Measurements from ENCODE around the gene CACNA2D3. TPM values are rescaled to one million over a fixed set of nuclear protein-coding genes. Genes with fewer than 3 reads are reported as not detected.
A peak's percentile ranks its signal among the peaks of the same experiment; 100 is the strongest.

Gene CACNA2D3
- total RNA-seq, 2 donors from 2014 or later, result 0.97 TPM; not detected in 1

GRCh38 chr3:54836871-54837270 lies 714.5 kb downstream of the CACNA2D3 start:
- no peaks in the 10 kb centered on the region for H3K4me1 ChIP-seq (ENCODE audit: control insufficient read depth, insufficient read depth, low read length)
- Mint-ChIP-seq H3K4me3 (no peak overlapping the region), H3K36me3 (ENCODE audit: low read depth) (no peaks in the 10 kb centered on the region), H3K4me1 (peaks cover 3% of the 10 kb centered on the region), H3K27me3 (ENCODE audit: insufficient read depth) (no peaks in the 10 kb centered on the region), H3K27ac (no peak overlapping the region), H3K9me3 (no peaks in the 10 kb centered on the region)
- WGBS, 2 experiments (ENCODE audit: insufficient coverage in 1 of 2, insufficient read length in 1 of 2), result 82 to 93% methylated on average over 8 of the region's 8 CpGs
- H3K36me3 ChIP-seq (ENCODE audit: control insufficient read depth, insufficient read depth, low read length), result no peaks in the 10 kb centered on the region
- no peaks in the 10 kb centered on the region for H3K9me3 ChIP-seq (ENCODE audit: control insufficient read depth, low read length)
- H3K27me3 ChIP-seq (ENCODE audit: control insufficient read depth, insufficient read depth, low read length, poor library complexity, severe bottlenecking), result no peaks in the 10 kb centered on the region
- DNase-seq, result no peak
- no peak for TF ChIP-seq CTCF (conservative IDR thresholded peaks at IDR 0.05)
- no peak overlapping the region for H3K27ac ChIP-seq (ENCODE audit: low read depth, low read length)
- no peak overlapping the region for H3K4me3 ChIP-seq (ENCODE audit: low read length)
- H3K9ac ChIP-seq (ENCODE audit: extremely low read depth, low read length, poor library complexity, severe bottlenecking), result no peak overlapping the region

GRCh38 chr3:54837964-54838363 lies 715.6 kb downstream of the CACNA2D3 start:
- peak; percentile 29 for TF ChIP-seq CTCF (conservative IDR thresholded peaks at IDR 0.05)
- no peak overlapping the region for H3K27ac Mint-ChIP-seq
- no peaks in the 10 kb centered on the region for H3K9me3 ChIP-seq (ENCODE audit: control insufficient read depth, low read length)
- no peak overlapping the region for H3K27ac ChIP-seq (ENCODE audit: low read depth, low read length)
- WGBS, 2 experiments (ENCODE audit: insufficient coverage in 1 of 2, insufficient read length in 1 of 2), result 81 to 83% methylated on average over 2 of the region's 2 CpGs
- no peaks in the 10 kb centered on the region for H3K27me3 ChIP-seq (ENCODE audit: control insufficient read depth, insufficient read depth, low read length, poor library complexity, severe bottlenecking)
- H3K4me1 Mint-ChIP-seq, result peaks cover 3% of the 10 kb centered on the region
- no peaks in the 10 kb centered on the region for H3K9me3 Mint-ChIP-seq
- no peak overlapping the region for H3K9ac ChIP-seq (ENCODE audit: extremely low read depth, low read length, poor library complexity, severe bottlenecking)
- no peaks in the 10 kb centered on the region for H3K4me1 ChIP-seq (ENCODE audit: control insufficient read depth, insufficient read depth, low read length)
- H3K27me3 Mint-ChIP-seq (ENCODE audit: insufficient read depth), result no peaks in the 10 kb centered on the region
- H3K36me3 ChIP-seq (ENCODE audit: control insufficient read depth, insufficient read depth, low read length), result no peaks in the 10 kb centered on the region
- H3K36me3 Mint-ChIP-seq (ENCODE audit: low read depth), result no peaks in the 10 kb centered on the region
- no peak overlapping the region for H3K4me3 ChIP-seq (ENCODE audit: low read length)
- DNase-seq, result no peak
- no peak overlapping the region for H3K4me3 Mint-ChIP-seq

GRCh38 chr3:54841471-54841870 lies 719.1 kb downstream of the CACNA2D3 start:
- H3K9me3 Mint-ChIP-seq, result no peaks in the 10 kb centered on the region
- H3K9me3 ChIP-seq (ENCODE audit: control insufficient read depth, low read length), result no peaks in the 10 kb centered on the region
- no peaks in the 10 kb centered on the region for H3K27me3 ChIP-seq (ENCODE audit: control insufficient read depth, insufficient read depth, low read length, poor library complexity, severe bottlenecking)
- no peaks in the 10 kb centered on the region for H3K36me3 Mint-ChIP-seq (ENCODE audit: low read depth)
- no peak overlapping the region for H3K27ac ChIP-seq (ENCODE audit: low read depth, low read length)
- H3K4me1 ChIP-seq (ENCODE audit: control insufficient read depth, insufficient read depth, low read length), result no peaks in the 10 kb centered on the region
- H3K4me3 ChIP-seq (ENCODE audit: low read length), result no peak overlapping the region
- TF ChIP-seq CTCF (conservative IDR thresholded peaks at IDR 0.05), result no peak
- no peaks in the 10 kb centered on the region for H3K36me3 ChIP-seq (ENCODE audit: control insufficient read depth, insufficient read depth, low read length)
- H3K4me1 Mint-ChIP-seq, result peaks cover 3% of the 10 kb centered on the region
- no peaks in the 10 kb centered on the region for H3K27me3 Mint-ChIP-seq (ENCODE audit: insufficient read depth)
- H3K4me3 Mint-ChIP-seq, result no peak overlapping the region
- H3K27ac Mint-ChIP-seq, result no peak overlapping the region
- WGBS, 2 experiments (ENCODE audit: insufficient coverage in 1 of 2, insufficient read length in 1 of 2), result 84 to 88% methylated on average over 3 to 4 of the region's 4 CpGs
- DNase-seq, result no peak
- H3K9ac ChIP-seq (ENCODE audit: extremely low read depth, low read length, poor library complexity, severe bottlenecking), result no peak overlapping the region

Data from endodermal cell (in vitro differentiated cells).